Embryonic facial prominence (tissue), 1 donor: ENCODE data around the gene PIAS1.
"Not testable (repeated sequence)": the region's sequence is repeated elsewhere in the genome, so short reads cannot be mapped to it uniquely, and the experiment has no call there.

Source experiments
- DNase-seq: peaks from one replicate; pipeline ENCODE4 v3.0.0-alpha.2; 2016; ENCODE audit errors: extremely low spot score

PIAS1 gene

DNA sequence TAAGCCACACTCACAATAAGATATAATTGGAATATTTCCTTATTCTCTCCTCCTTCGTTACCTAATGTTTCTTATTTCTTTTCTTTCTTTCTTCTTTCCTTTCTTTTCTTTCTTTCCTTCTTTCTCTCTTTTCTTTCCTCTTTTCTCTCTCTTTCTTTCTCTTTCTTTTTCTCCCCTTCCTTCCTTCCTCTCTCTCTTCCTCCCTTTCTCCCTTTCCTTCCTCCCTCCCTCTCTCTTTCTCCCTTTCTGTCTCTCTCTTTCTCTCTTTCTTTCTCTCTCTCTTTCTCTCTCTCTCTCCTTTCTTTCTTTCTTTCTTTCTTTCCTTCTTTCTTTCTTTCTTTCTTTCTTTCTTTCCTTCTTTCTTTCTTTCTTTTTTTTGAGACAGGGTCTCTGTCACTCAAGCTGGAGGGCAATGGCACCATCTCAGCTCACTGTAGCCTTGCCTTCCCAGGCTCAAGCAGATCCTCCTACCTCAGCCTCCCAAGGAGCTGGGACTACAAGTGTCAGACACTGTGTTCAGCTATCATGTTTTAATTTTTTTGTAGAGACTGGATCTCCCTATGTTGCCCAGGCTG is 19.3 kb upstream of the PIAS1 start:
- no peak for DNase-seq

- no peak for DNase-seq
Observed at GRCh38 chr15:68038246-68038645, 15.9 kb upstream of the PIAS1 start.

DNA sequence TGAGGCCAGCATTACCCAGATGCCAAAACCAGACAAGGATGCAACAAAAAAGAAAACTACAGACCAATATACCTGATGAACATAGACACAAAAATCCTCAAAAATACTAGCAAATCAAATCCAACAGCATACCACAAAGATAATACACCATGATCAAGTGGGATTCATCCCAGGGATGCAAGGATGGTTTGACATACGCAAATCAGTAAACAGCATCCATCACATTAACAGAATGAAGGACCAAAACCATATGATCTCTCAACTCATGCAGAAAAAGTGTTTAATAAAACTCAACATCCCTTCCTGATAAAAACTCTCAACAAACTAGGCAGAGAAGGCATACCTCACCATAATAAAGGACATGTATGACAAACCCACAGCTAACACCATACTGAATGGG is 14.0 kb upstream of the PIAS1 start:
- DNase-seq, result no peak

DNA sequence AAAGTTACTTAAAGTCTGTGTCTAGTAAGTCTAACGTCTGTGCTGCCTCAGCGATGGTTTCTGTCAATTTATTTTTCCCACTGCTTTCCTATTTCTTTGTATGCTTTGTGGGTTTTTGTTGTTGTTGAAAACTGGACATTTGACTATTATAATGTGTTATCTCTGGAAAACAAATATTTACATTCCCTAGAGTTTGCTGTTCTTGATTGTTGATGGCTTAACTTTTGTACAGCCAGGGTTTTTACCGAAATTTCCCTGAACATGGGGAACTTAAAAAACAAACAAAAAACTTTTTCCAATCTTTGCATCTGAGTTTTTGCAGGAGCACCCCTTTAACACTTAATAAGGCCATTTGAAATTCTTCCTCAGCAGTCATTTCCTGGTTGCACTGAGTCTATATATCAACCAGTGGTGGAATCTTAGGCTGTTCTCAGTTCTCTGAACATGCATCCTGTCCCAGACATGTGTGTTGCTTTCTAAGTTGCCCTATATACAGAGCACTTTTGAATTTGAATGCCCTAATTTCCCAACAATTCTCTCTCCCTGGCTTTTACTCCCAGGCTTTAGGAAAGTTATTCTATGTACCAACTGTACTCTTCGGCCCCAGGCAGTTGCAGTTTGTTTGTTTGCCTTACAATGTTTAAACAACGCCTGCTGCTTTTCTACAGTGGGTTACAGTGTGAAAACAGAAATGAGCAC is 11.8 kb upstream of the PIAS1 start:
- DNase-seq, result no peak

- DNase-seq, result no peak
Observed at GRCh38 chr15:68042855-68043222, 11.3 kb upstream of the PIAS1 start.

DNA sequence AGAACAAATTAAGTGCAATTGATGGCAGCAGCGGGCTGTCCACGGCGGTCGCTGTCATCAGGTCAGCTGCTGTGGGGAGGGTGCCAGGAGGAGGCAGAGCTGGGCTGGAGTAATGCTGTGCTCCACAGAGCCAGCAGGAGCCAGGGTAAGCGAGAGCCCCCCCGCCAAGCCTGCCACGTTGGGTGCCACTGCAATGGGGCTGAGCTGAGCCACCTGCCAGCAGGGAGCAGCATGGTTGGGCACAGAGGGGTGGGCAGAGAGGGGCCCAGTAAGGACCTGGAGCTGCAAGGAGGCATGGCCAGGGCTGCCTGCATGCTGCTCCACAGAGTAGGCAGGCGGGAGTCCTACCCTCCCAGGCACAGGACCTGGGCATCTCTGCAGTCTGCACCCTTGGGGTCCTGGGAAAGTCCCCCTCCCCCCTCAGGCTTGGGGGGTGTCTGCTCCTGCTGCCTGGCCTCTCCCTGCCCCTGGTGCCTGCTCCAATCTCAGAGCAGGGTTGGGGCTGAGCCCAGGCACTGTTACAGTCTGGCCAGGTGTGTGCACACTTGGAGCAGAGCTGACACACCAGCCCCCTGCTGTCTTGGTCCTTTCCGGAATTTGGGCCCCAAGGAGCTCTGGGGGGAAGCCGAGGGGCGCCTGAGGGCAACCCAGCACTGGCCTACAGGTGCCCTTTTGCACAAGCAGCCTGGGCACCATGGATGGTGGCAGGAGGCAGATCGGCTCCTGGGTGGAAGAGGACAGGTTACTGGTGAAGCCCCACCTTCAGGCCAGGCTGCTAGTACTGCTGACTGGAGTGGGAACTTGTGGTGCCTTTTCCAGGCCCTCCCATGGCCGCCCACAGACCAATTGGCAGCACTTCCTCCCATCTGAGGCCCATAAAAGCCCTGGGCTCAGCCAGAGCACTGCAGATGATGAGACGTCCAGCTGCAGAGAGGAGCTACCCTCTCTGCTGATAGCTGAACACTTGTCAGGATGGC is 8.5 kb upstream of the PIAS1 start:
- DNase-seq, result no peak

DNA sequence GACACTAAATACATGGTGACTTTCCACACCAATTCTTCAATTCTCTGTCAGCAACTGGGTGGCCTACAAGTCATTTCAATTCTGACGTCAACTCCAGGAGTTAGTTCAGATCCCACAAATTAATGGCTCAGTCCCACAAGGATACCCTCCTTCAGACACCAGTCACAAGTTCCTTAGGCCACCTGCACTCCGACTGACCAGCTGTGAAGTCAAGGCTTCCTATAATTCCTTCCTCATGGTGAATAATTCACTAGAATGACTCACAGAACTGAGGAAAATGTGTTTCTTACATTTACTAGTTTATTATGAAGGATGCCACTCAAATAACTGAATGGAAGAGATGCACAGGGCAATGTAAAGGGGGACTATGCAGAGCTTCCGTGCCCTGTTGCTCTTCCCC is 6.3 kb upstream of the PIAS1 start:
- no peak for DNase-seq

DNA sequence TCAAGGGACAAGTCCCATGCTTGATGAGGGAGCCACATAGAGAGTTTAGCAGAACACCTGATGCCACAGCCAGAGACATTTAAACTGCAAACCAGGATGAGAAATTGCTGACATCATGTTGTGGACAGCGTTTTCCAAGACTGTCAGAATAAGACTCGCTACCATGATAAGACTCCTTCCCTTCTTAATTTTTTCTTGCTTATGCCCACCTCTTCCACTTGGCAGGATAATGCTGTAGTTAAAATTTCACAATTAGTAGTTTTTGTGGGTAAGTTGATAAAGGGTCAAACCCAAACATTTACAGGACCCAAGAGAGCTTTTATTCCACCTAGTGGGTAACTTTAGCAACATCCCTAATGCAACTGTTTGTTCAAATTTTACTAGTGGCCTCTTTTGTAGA is 3.0 kb upstream of the PIAS1 start:
- DNase-seq, result no peak

DNA sequence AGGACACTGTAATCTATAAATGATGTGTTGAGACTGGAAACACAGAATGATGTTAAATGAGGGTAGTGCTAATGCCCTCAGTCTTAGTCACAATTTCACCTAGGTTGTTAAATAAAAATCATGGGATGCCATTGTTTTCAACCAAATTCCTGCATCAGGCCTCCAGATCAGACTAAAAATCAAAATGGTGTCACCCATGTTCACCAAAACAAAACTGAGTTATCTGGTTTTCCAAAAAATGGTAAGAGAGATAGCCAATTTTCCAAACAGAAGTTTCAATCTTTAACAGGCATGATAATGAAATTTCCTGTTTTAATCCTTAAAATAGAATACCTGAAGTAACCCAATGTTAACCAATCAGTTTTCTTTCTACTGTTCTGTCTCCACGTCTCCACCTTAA is 2.2 kb upstream of the PIAS1 start:
- no peak for DNase-seq

DNA sequence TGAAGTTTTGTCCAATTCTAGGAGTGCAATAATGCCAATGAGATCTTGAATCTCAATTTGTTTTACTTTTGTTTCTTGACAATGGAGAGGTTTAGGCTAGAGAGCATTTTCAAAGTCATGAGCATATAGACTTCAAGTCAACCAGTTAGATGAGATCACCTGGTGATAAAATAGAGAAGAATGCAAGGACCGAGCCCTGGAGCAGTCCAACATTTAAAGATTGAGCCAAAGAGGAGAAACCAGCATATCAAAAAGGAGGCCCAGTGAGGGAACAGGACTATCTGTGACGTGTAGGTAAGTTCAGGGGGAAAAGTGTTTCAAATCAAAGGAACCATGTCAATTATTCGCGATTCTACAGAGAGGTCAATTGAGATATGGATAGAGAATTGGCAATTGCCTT is 1.7 kb upstream of the PIAS1 start:
- no peak for DNase-seq

DNA sequence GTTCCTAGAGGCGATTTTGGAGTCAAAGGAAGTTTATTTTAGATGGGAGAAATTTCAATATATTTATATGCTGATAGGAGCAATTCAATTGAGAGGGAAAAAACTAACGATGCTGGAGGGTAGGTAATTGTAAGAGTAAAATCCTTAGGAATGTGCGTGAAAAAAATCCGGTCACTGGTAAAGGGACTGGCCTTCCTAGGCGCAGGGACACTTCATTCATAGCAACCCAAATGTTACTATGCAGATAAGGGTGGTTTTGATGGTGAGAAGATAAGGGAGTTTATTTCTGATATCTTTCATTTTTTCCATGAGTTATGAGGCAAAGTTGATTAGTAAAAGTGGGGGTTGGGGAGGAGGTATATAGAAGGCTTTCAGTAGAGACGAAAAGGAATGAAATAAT is 1.1 kb upstream of the PIAS1 start:
- DNase-seq, result no peak

DNA sequence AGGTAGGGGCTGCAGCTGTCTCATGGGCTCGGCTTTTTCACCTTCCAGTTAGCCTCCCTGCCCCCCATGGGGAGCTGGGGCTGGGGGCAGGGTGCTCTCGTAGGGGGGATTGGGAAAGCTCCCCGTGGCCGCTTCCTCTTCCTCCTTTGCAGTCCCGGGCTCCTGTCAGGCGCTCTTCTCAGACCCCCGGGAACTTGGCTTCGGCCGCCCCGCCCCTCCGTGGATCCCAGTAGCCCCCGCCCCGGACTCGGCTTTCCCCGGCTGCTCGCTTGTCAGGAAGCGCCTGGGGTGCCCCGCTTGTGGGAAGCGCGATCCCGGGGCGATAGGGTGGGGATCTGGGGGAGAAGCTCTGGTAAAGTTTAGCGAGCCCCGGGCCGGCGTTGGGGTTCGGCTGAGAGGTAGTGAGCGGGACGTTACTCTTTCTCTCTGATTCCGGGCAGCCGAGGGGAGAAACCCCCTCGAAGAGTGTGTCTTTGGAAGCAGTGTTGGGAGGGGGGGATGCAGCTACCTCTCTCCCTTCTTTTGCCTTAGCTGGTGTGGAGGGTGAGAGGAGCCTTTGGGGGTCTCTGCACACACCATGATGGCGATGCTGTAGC is 611 bp downstream of the PIAS1 start:
- no peak for DNase-seq

DNA sequence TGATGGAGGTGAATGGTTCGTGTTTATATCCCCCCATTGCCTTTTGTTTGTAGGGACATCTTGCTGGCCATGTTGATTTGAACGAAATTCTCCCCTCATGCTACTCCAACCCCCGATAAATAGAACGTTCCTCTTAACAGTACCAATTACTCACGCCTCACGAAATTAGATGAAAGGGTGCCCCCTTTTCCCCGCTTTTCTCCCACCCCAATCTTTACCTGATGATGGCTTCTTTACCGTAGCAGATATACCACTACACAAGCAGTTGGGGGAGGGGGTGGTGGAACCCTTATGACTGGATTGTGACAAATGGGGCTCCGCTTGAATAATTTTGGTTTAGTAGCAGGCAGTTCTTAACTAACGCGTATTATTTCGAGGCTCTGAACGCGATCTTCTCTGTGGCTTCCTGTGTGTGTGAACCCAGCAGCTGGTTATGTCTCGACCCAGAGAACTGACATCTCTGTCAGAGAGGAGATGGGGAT is 1.1 kb downstream of the PIAS1 start:
- no peak for DNase-seq

GRCh38 chr15:68056097-68056865 is 2.2 kb downstream of the PIAS1 start:
- DNase-seq, result no peak

DNA sequence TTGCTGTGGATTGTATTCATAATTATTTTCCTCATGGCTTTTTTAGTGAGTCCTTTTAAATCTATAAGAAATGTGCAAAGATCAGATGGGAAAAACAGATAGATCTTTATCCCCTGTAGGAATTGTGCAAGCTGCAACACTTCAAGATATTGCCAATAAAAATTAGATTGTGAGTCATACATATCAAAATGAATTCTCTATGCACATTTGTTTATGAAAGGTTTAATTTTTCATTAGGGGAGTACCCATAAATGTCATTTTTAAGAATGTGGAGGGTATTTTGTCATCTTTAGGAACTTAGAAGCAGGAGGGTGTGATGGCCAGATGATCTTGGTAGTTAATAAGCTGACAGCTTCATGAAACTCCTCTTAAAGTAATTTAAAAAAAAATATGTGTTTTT is 2.9 kb downstream of the PIAS1 start:
- DNase-seq, result no peak

GRCh38 chr15:68057758-68058157 is 3.6 kb downstream of the PIAS1 start:
- no peak for DNase-seq

DNA sequence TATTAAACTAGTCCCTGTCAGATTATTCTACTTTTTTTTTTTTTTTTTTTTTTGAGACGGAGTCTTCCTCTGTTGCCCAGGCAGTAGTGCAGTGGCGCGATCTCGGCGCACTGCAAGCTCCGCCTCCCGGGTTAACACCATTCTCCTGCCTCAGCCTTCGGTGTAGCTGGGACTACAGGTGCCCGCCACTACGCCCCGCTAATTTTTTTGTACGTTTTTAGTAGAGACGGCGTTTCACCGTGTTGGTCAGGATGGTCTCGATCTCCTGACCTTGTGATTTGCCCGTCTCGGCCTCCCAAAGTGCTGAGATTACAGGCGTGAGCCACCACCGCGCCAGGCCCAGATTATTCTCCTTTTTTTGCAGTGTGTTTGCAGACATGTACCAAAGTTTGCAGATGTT is 4.9 kb downstream of the PIAS1 start:
- DNase-seq, result not testable (repeated sequence)

GRCh38 chr15:68059630-68060029 is 5.5 kb downstream of the PIAS1 start:
- no peak for DNase-seq

GRCh38 chr15:68061171-68061570 is 7.1 kb downstream of the PIAS1 start:
- no peak for DNase-seq

DNA sequence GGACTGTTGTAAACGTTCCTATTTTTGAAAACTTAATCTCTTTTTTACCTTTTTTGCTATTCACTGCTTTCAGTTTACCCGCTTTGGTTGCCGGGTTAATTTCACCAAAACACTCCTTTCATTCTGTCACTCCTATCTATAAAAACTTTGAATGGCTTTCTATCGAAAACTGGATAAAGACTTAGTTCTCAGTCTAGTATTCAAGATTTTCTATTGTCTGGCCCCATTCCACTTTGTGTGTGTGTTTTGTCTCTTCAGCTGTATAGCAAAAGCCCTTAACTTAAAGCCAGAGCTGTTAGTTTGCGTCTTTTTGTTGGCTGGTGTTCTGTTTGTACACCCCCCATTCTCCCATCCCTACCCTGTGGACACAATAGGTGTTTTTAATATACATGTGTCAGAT is 7.5 kb downstream of the PIAS1 start:
- no peak for DNase-seq

- no peak for DNase-seq
Observed at GRCh38 chr15:68062214-68062613, 8.1 kb downstream of the PIAS1 start.
